HG03575 (cell line): ENCODE measurements around the gene TTLL4.

Source experiments
- ATAC-seq: cut with Tn5 transposase; IDR thresholded peaks from one replicate; pipeline ENCODE4 v1.9.1; 2021; ENCODE audit not compliant: unreplicated experiment, insufficient number of reproducible peaks, low FRiP score; ENCODE audit errors: extremely low read depth

Gene TTLL4

DNA sequence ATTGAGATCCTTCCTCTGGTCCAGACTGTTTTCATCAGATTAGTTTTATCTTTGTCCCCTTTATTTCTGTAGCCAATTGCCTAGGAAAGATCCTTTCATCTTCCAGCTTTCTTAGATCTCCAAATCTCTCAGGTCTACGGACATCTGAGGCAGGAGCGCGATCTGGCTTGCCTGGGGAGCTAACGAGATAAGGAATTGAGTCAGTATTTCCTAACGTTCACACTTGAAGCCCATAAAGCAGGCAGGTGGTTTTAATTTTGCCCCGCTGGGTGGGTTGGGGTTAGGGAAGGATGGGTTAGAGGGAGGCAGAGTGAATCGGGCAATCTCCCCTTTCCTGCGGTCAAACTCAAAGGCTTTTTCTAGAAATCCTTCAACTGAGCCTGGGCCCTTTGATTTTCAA is 727 bp upstream of the TTLL4 start:
- no peak for ATAC-seq

DNA sequence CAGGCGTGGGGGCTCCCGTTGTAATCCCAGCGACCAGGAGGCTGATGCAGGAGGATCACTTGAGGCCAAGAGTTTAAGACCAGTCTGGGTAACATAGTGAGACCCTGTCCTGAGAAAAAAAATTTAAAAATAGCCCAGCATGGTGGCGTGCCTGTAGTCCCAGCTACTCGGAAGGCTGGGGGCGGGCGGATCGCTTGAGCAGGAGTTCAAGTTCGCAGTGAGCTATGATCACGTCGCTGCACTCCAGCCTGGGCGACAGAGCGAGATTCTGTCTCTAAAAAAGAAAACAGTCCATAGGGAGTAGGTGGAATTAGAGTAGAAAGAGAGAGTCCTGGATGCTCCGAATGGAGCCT is 325 bp upstream of the TTLL4 start:
- ATAC-seq: no peak

DNA sequence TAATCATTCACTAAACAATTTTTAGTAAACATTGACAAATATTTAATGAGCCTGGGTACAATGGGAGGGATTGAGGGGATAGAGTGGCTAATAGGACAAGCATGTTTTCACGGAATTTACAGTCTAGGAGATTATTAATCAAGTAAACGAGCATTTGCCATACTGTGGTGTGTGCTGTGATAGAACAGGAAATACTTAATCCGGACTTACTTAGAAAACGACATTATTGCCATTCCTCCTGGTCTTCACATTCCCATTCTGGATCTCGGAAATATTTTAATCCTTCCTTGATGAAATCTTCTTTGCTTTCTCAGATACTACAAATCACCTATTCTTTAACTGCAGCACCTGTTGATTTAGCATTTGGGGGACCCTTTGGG is 905 bp downstream of the TTLL4 start:
- no peak for ATAC-seq

DNA sequence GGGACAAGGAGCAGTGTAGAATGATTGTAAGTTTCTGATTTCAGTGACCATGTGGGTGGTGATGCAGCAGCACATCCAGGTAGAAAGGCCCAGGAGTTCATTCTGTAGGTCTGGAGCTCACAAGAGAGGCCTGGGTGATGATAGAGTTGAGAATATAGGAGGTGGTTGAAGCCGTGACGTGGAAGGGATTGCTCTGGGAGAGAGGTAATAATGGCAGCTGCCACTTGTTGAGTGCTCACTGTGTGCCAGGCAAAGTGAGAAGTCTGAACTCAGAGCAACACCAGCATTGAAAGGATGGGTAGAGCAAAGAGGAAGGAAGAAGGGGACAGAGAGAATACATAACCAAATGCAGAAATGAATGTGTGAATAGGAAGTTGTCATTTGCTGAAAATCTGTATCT is 3.3 kb downstream of the TTLL4 start:
- no peak for ATAC-seq

DNA sequence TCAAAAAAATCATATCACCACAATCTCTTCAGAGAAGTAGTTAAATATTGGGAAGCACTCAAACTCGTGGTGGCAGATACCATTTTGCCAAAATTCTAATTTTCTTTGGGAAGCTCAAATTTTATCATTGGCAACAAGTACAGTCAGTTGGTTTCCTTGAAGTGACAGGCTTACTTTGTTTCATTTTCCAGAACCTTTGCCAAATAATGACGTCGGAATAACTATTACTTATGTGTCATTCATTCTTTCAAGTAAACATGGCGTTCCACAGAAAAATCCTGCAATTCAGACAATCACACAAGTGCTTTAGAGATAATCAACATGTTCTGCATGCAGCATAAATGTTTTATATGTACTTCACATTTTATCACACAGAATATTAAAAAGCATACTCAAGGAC is 5.4 kb downstream of the TTLL4 start:
- ATAC-seq: no peak

DNA sequence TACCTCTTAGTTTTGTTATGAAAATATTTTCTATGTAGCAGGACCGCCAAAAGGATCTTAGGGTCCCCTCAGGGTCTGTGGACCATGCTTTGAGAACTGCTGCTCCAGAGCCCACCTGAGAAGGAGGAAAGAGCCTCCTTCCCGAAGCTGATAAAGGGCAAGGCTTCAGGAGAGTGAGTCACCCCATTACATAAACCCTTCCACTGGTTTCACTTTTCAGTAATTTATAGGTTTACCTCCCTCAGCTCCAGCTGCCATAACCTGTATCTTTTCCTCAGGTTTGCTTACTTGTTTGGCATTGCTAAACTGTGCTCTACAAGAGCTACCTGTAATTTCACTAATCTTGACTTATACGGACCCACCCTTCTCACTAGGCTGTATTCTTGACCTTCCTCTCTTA is 6.6 kb downstream of the TTLL4 start:
- no peak for ATAC-seq

DNA sequence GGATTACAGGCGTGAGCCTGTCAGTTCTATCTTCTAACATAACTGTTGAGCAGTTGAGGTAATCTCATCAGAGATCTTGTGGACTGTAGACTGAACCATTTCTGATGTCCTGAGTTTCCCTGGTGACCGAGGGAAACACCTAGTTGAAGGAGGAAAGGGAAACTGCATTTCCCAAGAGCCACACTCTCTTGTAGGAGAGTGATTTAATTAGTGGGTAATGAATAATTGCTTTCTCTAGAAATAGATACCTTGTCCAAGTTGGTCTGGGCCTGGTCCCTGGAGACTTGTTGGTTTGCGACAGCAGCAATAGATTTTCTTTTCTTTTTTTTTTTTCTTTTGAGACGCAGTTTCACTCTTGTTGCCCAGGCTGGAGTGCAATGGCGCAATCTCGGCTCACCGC is 7.4 kb downstream of the TTLL4 start:
- ATAC-seq: no peak

DNA sequence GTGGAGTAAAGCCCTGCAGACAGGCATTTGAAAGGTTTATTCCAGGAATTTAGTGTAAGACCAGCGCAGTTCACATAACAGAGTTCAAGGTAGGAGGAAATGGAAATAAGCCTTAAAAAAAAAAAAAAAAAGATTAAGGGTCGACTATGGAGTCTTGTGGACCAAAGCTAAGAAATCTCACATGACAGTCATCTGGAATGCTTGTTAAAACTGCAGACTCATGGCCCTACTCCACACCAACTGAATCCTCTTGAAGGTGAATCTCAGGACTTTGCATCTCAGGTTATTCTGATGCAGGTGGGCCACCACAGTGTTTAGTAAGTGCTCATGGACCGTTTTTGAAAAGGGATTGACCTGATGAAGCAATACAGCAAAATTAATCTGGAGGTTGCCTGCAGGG is 8.8 kb downstream of the TTLL4 start:
- no peak for ATAC-seq

DNA sequence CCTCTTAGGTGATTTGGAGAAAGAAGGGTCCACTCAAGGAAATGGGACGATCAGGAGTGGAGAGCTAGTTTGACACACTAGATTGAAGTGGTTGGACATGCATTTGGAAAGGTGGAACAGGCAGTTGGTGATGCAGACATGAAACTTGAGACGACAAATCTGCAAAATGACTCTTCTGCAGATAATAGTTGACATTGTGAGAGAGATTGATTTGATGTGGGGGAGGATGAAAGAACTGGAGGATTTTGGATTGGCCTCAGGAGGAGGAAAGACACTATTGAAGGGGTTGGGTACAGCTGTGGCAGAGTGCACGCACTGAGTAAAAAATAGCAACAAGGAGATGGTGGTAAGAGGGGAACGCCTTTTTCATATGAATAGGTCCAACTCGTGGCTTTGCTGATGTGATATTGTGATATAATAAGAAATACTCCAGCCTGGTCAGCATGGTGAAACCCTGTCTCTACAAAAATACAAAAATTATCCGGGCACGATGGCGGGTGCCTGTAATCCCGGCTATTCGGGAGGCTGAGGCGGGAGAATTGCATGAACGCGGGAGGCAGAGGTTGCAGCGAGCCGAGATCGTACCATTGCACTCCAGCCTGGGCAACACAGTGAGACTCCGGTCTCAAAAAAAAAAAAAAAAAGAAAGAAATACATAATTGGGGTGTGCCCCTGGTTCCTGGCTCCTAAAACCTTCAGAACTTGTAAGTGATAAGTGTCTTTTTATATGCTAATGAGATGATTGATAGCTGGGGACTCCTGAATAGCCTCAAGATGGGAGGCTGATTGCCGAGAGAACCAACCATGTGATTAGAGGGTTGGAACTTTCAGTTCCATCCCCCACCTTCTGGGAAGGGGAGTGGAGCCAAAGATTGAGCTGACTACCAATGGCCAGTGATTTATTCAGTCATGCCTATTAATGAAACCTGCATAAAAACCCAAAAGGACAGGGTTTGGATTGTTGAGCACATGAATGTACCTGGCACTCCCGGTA is 9.7 kb downstream of the TTLL4 start:
- ATAC-seq: no peak

DNA sequence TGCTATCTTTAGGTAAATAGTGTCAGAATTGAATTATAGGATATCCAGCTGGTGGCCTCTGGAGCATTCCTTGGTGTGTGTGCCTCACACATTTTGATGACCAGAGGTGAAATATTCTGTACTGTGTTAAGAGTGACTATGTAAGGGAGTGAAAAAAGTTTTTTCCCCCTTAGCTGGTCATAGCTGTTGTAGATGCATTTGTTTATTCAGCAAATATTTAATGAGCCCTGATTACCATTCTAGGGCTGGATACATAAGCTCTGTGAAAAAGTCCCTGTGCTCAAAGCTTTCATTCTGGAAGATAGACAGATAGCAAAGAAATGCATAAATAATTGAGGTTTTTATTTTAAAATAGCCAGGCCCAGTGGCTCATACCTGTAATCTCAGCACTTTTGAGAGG is 10.9 kb downstream of the TTLL4 start:
- no peak for ATAC-seq

DNA sequence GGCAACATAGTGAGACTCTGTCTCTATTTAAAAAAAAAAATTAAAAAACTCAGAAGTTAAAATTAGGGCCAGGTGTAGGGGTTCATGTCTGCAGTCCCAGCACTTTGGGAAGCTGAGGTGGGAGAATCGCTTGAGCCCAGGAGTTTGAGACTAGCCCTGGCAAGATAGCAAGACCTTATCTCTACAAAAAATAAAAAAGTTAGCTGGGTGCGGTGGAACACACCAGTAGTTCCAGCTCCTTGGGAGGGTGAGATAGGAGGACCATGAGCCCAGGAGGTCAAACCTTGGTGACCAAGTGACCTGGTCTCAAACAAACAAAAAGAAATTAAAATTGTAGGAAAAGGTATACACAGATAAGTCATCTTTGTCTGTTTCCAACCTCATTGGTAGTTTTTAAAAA is 11.3 kb downstream of the TTLL4 start:
- no peak for ATAC-seq

DNA sequence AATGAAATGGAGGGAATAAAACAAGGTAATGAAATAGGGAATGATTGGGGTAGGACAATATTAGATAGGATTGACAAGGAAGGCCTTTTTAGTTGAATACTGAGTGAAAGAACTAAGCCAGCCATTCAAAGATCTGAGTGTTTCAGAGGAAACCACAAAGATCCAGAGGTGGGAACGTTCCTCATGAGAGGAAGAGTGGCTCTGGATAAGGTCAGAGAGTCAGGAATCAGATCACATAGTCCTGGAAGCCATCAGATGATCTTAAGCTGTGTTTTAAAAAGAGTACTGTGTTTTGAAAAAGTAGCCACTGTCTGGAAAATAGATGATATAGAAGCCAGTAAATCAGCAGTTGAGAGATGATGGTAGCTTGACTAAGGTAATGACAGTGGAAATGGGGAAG is 11.8 kb downstream of the TTLL4 start:
- ATAC-seq: no peak

DNA sequence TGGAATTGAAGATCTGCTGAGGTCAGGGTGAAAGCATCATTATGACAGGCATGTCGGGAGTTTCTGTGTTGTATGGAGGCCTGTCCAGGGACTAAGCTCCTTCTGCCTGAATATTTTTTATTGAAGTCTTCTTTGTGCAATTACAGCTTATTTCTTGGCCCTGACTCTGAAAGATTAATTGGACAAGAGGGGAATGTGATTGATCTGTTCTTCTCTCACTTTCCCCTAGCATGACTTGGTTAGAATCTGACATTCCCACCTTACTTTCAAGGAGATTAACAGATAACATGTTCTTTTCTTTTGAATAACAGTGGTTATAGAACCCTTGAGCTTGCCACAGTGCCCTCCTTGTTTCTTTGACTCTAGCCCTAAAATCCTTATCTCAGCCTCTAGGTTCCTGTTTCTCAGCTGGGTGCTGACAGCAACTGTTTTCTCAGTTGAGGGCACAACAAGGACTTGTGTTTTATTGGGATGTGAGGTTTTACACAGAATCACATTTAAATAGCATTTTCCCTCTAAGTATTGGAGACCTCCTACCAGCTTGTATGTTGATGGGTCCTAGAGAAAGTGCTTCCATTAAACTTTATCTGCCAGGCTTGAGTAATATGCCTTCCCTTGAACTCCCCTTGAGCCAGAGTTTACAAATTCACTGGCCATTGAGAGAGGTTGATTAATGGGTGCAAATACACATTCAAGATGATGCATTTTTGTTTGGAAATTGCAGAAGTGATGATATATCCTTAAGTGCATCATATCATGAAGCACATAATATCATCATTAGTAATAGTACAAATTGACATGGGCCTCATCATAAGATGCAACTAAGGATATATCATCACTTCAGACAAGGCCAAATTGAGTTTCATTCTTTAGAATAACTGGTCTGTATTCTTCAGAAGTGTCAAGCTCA is 12.5 kb downstream of the TTLL4 start:
- no peak for ATAC-seq

DNA sequence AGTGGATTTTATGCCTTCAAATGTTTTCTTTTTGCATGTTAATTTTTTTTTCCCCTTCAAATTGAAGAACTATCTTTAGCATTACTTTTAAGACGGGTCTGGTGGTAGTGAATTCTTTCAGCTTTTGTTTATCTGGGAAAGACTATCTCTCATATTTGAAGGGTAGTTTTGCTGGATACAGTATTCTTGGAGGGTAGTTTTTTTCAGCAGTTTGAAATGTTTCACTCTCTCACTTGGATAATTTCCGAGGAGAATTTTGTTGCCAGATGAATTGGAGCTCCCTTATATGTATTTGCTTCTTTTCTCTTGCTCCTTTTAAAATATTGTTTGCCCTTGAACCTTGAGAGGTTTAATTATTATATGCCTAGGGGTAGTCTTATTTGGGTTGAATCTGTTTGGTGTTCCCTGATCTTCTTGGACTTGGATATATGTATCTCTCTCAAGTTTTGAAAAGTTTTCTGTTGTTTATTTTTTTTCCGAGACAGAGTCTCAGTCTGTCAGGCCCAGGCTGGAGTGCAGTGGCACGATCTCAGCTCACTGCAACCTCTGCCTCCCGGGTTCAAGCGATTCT is 15.5 kb downstream of the TTLL4 start:
- no peak for ATAC-seq

DNA sequence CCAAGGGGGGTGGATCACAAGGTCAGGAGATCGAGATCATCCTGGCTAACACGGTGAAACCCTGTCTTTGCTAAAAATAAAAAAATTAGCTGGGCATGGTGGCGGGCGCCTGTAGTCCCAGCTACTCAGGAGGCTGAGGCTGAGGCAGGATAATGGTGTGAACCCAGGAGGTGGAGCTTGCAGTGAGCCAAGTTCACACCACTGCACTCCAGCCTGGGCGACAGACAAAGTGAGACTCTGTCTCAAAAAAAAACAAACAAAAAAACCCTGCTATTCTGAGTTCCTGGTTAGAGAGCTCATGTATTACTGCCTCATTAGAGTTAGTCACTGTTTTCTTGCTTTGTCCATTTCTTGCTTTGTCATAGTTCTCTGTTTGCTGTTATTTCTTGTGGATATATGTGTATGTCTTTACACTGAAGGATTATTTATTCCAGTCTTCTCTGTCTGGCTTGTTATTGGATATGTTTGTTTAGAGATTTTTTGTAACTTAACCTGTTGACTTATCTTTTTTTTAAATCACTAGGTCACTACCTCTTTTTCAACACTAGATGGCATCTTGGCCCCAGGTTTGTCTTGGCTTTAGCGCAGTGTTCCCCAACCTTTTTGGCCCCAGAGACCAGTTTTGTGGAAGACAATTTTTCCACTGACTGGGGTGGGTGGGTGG is 17.0 kb downstream of the TTLL4 start:
- ATAC-seq: no peak

DNA sequence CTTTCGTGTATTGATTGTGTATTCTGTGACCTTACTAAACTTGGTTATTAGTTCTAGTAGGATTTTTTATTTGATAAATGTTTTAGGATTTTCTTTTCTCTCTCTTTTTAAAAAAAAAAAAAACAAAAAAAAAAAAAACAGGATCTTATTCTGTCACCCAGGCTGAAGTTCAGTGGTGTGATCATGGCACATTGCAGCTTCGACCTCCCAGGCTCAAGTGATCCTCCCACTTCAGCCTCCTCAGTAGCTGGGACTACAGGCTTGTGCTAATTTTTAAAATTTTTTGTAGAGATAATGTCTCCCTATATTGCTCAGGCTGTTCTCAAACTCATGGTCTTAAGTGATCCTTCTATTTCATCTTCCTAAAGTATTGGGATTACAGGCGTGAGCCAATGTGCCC is 19.0 kb downstream of the TTLL4 start:
- no peak for ATAC-seq

DNA sequence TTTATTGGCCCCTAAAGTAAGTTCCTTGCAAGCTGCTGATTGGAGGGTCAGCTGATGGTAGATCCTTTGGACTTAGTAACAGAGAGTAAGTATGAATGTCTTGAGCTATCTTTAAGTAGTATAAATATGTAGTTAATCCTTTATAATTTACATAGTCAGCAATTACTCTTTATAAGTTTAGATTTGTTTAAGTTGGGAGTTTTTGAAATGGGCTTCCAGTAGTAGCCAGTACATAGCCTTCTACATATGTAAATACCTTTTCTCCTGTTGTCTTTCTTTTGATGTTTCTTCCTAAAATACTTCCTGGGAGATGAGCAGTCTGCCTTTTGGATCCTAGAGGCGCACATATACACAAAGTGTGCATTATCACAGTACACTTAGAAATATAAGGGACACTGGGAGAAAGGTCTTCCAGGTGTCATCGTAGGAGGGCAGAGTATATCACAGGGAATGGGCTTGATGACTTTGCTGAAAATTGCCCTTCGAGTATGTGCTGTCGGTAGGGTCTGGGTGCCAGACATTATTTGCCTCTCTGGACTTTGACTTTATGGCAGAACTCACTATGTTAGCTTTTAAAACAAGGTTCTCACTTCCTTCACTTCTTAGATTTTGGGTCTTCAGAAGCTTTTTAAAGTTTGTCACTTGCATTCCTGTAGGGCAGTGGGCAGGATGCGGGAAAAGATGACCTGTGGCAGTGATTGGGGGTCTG is 21.6 kb downstream of the TTLL4 start:
- no peak for ATAC-seq

DNA sequence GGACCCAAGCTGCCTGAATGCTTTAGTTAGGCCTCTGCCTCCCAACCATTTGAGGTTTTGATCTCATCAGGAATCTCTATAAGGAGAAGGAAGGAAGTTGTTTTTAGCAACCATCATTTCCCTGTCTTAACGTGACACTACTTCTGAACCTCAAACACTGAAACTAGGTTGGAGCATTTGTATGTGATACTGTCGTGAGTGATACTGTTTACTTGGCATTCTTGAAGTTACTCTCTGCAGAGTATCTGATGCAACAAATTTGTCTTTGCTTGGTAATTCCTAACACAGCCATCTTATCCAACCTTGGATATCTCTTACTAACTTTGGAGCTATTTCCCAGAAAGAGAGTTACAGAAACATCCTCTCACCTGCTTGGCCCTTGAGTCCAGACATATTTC is 22.1 kb downstream of the TTLL4 start:
- ATAC-seq: no peak
